ENCODE data around the gene ISG20.

Gene ISG20

GRCh38 chr15:88638626-88639372 lies at the start of gene ISG20:
TSS of gene ISG20 (plus strand) at chr15:88639016. CDS start at chr15:88639367, 351 bp downstream.
- no peak for FAIRE-seq

- no peak for FAIRE-seq
These were observed 48.1 kb upstream of the ISG20 start for GRCh38 chr15:88590759-88591158.

- no peak for FAIRE-seq
These were observed 47.4 kb upstream of the ISG20 start for GRCh38 chr15:88591384-88591783.

- FAIRE-seq, result no peak
These were observed 34.9 kb upstream of the ISG20 start for GRCh38 chr15:88603885-88604284.

- no peak for FAIRE-seq
These were observed 34.2 kb upstream of the ISG20 start for GRCh38 chr15:88604381-88605188.

GRCh38 chr15:88605189-88606069 lies 33.4 kb upstream of the ISG20 start:
- FAIRE-seq, result no peak

- no peak for FAIRE-seq
These were observed 32.6 kb upstream of the ISG20 start for GRCh38 chr15:88606070-88606794.

- FAIRE-seq, result no peak
These were observed 30.9 kb upstream of the ISG20 start for GRCh38 chr15:88607951-88608350.

- no peak for FAIRE-seq
These were observed 30.1 kb upstream of the ISG20 start for GRCh38 chr15:88608607-88609181.

GRCh38 chr15:88609344-88610090 lies 29.3 kb upstream of the ISG20 start:
- no peak for FAIRE-seq

GRCh38 chr15:88610701-88611231 lies 28.1 kb upstream of the ISG20 start:
- FAIRE-seq, result no peak

GRCh38 chr15:88612186-88612796 lies 26.5 kb upstream of the ISG20 start:
- no peak for FAIRE-seq

- no peak for FAIRE-seq
These were observed 25.5 kb upstream of the ISG20 start for GRCh38 chr15:88613074-88613944.

GRCh38 chr15:88615303-88616107 lies 23.3 kb upstream of the ISG20 start:
- no peak for FAIRE-seq

- no peak for FAIRE-seq
These were observed 22.6 kb upstream of the ISG20 start for GRCh38 chr15:88616240-88616639.

GRCh38 chr15:88617031-88617722 lies 21.6 kb upstream of the ISG20 start:
- no peak for FAIRE-seq

GRCh38 chr15:88617790-88618189 lies 21.0 kb upstream of the ISG20 start:
- FAIRE-seq, result no peak

GRCh38 chr15:88618686-88619085 lies 20.1 kb upstream of the ISG20 start:
- FAIRE-seq, result no peak

Measured in endometrium (tissue), 2 donors.